Esophagus squamous epithelium (tissue), 5 donors: Measurements from ENCODE around the gene PROCR. TPM values are rescaled to one million over a fixed set of nuclear protein-coding genes. Genes with fewer than 3 reads are reported as not detected.
"Not testable (repeated sequence)": the region's sequence is repeated elsewhere in the genome, so short reads cannot be mapped to it uniquely, and the experiment has no call there.

Source experiments
- DNase-seq: peaks from one replicate; lab custom pipeline; 2025; lab: John Stamatoyannopoulos, UW
- H3K27ac ChIP-seq, 4 donors: fragments of 200-600 bp; sonication (generic); one replicate each; pipeline ENCODE4 v1.5.1; 2016 to 2019; ENCODE audit warnings: mild to moderate bottlenecking in 1 of 4
- H3K27me3 ChIP-seq, 4 donors: fragments of 200-600 bp; sonication (generic); 1 replicate in 3 of 4; 2 replicates in 1 of 4; pipeline versions ENCODE4 v1.5.1 to v1.6.0; 2017 to 2021; ENCODE audit warnings: antibody characterized with exemption in 1 of 4
- H3K36me3 ChIP-seq, 3 donors: fragments of 200-600 bp; sonication (generic); one replicate each; pipeline ENCODE4 v1.5.1; 2016 to 2019
- H3K4me1 ChIP-seq, 3 donors: fragments of 200-600 bp; sonication (generic); one replicate each; pipeline ENCODE4 v1.5.1; 2017 to 2019
- H3K4me3 ChIP-seq, 4 donors: fragments of 200-600 bp; sonication (generic); 1 replicate in 3 of 4; 2 replicates in 1 of 4; pipeline ENCODE4 v1.5.1; 2016 to 2019; ENCODE audit warnings: mild to moderate bottlenecking in 2 of 4, moderate library complexity in 1 of 4
- H3K9me3 ChIP-seq, 3 donors: fragments of 200-600 bp; sonication (generic); one replicate each; pipeline ENCODE4 v1.5.1; 2016 to 2019
- CTCF ChIP-seq, 6 experiments: fragments of 450-650 bp in 4 of 6; fragments of 200-600 bp in 2 of 6; sonication (generic) in 2 of 6; IDR thresholded peaks; one replicate each; pipeline ENCODE4 v1.5.1; 2016 to 2019; ENCODE audit warnings: antibody characterized with exemption in 6 of 6, mild to moderate bottlenecking in 4 of 6, moderate library complexity in 4 of 6
- POLR2A ChIP-seq, 4 donors: fragments of 450-650 bp; IDR thresholded peaks; one replicate each; pipeline ENCODE4 v1.6.1; 2017; ENCODE audit warnings: antibody characterized with exemption in 4 of 4, mild to moderate bottlenecking in 4 of 4, moderate library complexity in 3 of 4
- WGBS, 2 donors: methylation state at CpG; one replicate each; pipeline ENCODE4 v1.1.5; 2018; 5-methylcytosine and 5-hydroxymethylcytosine counted together
- intact Hi-C: fragments of 100-400 bp; cut with DNase I; formaldehyde crosslinking; loops from one replicate; pipeline ENCODE4 v1.15.0; 2022
- total RNA-seq, 4 donors: library from RNA; depleted of rRNA; stranded (reverse); fragments of >200 nt; gene quantifications; one replicate each; pipeline ENCODE4 v1.1.0, GENCODE V29; 2016
- donor health status: DM: yes; HTN: yes; CAD: no.

PROCR gene
- total RNA-seq, 4 donors from 2014 or later = 2.5 to 19.6 (median 14.6) TPM

GRCh38 chr20:35200267-35200666 lies 28.4 kb downstream of the PROCR start:
- no peak for DNase-seq
- no peak overlapping the region for H3K27ac ChIP-seq

DNA sequence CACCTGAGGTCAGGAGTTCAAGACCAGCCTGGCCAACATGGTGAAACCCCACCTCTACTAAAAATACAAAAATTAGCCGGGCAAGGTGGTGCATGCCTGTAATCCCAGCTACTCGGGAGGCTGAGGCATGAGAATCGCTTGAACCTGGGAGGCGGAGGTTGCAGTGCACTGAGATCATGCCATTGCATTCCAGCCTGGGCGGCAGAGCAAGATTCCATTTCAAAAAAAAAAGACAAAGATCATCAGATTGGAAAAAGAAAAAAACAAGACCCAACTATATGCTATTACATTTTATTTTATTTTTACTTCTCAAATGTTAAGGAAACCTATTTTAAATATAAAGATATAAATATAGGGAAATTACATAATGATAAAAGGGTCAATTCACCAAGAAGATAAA lies 29.6 kb downstream of the PROCR start:
- WGBS, 2 donors = 92 to 93% methylated on average over 5 of the region's 5 CpGs
- Histone ChIP-seq H3K9me3 (peaks cover 0 to 24% (median 7%) of the 10 kb centered on the region in 3 donors), H3K4me1 (peaks cover 0 to 10% (median 0%) of the 10 kb centered on the region in 3 donors)
- intact Hi-C loops, H3K4me3 ChIP-seq, H3K36me3 ChIP-seq, H3K27me3 ChIP-seq, DNase-seq, H3K27ac ChIP-seq: not testable (repeated sequence)

More at GRCh38 chr20:35200267-35200666, 28.4 kb downstream of the PROCR start:
- peaks cover 0 to 4% (median 0%) of the 10 kb centered on the region in 3 donors for H3K36me3 ChIP-seq
- peaks cover 0 to 31% (median 15%) of the 10 kb centered on the region in 3 donors for H3K9me3 ChIP-seq
- no peaks in the 10 kb centered on the region for H3K27me3 ChIP-seq
- 21 to 23% methylated on average over 1 of the region's 1 CpG for WGBS, 2 donors
- H3K4me3 ChIP-seq = no peak overlapping the region
- peaks cover 0 to 10% (median 0%) of the 10 kb centered on the region in 3 donors for H3K4me1 ChIP-seq
- TF ChIP-seq CTCF (IDR thresholded peaks at IDR 0.05) (no peak), POLR2A (IDR thresholded peaks at IDR 0.05) (no peak)
- intact Hi-C loops = no loop called here

DNA sequence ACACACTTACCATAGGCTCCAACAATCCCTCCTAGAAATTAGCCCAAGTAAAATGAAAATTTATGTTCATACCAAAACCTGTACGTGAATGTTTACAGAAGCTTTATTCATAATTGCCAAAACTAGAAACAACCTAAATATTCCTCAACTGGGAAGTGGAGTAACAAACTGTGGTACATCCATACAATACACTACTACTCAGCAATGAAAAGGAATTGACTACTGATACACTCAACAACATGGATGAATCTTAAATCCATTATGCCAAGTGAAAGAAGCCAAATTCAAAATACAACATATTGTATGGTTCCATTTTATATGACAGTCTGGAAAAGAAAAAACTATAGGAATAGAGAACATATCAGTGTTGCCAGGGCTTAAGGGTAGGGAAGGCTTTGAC lies 34.9 kb downstream of the PROCR start:
- Histone ChIP-seq H3K9me3 (no peaks in the 10 kb centered on the region), H3K4me3 (no peak overlapping the region), H3K27ac (no peak overlapping the region), H3K36me3 (no peaks in the 10 kb centered on the region), H3K4me1 (peaks cover 0 to 15% (median 2%) of the 10 kb centered on the region in 3 donors), H3K27me3 (no peaks in the 10 kb centered on the region)
- 72 to 77% methylated on average over 1 of the region's 1 CpG for WGBS, 2 donors
- intact Hi-C loops = loop anchor here (5.0 kb wide), 1 partner anchor 60 kb away; the partner anchor contains the start of gene EDEM2
- no peak for DNase-seq
- TF ChIP-seq POLR2A (IDR thresholded peaks at IDR 0.05) (no peak), CTCF (IDR thresholded peaks at IDR 0.05) (no peak)

DNA sequence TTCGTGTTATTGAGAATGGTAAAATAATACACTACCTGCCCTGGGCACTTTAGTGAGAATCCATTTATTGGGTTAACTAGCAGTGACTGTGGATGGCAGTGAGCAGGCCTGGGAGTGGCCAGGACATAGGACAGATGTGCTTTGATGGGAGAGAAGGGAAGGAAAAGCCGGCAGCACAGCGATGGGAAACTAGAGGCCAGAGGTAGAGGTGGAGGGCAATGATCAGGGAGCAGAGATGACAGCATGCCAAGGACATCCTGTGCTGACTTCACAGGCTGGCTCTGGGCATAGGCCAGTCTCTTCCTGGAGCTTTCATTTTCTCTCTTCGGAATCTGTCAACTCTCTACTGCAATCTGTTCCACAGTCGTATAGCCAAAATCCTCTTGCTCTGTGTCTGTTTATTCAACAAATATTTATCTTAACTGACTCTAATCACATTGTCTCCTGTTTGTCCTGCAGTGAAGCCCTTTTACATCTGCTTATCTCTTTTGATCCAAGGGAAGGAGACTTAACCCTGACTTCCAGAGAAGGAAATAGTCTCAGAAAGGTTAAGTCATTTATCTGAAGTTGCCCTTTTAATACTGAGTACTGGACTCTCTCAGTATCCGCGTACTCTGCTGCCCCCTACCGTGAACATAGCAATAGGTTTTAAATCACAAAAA lies 36.2 kb downstream of the PROCR start:
- WGBS, 2 donors = 27 to 36% methylated on average over 8 of the region's 8 CpGs
- peak overlapping the region in 3 of 4 donors; percentile 62 to 76 (median 71) for H3K27ac ChIP-seq
- peaks cover 0 to 15% (median 2%) of the 10 kb centered on the region in 3 donors for H3K4me1 ChIP-seq
- H3K4me3 ChIP-seq = peak overlapping the region in 3 of 4 donors; percentile 4 to 41 (median 15)
- DNase-seq = no peak
- H3K36me3 ChIP-seq = no peaks in the 10 kb centered on the region
- H3K9me3 ChIP-seq = no peaks in the 10 kb centered on the region
- intact Hi-C loops = loop anchor here (5.0 kb wide), 1 partner anchor 61 kb away; the partner anchor contains the start of gene EDEM2
- no peaks in the 10 kb centered on the region for H3K27me3 ChIP-seq
- peak; percentile 59 to 90 (median 82) for TF ChIP-seq CTCF (IDR thresholded peaks at IDR 0.05)
- TF ChIP-seq POLR2A (IDR thresholded peaks at IDR 0.05) = no peak

GRCh38 chr20:35215066-35215956 lies 43.4 kb downstream of the PROCR start:
- Histone ChIP-seq H3K36me3 (peaks cover 0 to 13% (median 0%) of the 10 kb centered on the region in 3 donors), H3K9me3 (no peaks in the 10 kb centered on the region), H3K27me3 (no peaks in the 10 kb centered on the region), H3K4me1 (no peaks in the 10 kb centered on the region), H3K4me3 (no peak overlapping the region), H3K27ac (no peak overlapping the region)
- no peak for DNase-seq
- TF ChIP-seq POLR2A (IDR thresholded peaks at IDR 0.05) (no peak), CTCF (IDR thresholded peaks at IDR 0.05) (no peak)
- WGBS, 2 donors = 87 to 88% methylated on average over 12 of the region's 12 CpGs
- intact Hi-C loops = loop anchor here (10.0 kb wide), 1 partner anchor 49 kb away; no protein-coding TSS in a partner anchor
